ENCODE results near the gene L3MBTL4. TPM values are rescaled to one million over a fixed set of nuclear protein-coding genes. Genes with fewer than 3 reads are reported as not detected.

Gene L3MBTL4
- polyA plus RNA-seq, 4 donors = 2.6 to 6.5 (median 3.6) TPM

DNA sequence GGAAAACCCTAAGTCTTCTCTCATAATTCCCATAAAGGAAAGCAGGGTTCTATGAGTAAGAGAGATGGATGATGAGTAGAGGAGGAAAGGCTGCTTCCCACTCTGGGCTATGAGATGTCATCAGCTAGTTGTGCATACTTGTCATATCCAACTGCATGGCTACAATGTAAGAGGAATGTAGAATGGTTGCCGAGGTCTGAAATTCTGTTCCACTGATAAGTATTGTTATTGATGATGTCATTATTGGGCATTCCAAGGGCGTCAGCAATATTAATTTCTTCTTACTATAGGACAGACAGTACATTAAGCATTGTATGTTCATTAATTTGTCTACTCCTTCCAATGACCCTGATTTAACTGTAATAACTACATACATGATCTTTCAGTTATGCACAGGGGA, 88.1 kb downstream of the L3MBTL4 start:
- H3K27me3 ChIP-seq (ENCODE audit: control insufficient read depth in 3 of 3, insufficient read depth in 3 of 3, low read length in 3 of 3) = no peaks in the 10 kb centered on the region
- H3K27ac ChIP-seq (ENCODE audit: low read depth in 1 of 3, low read length in 2 of 3) = no peak overlapping the region
- WGBS, 3 donors = 81 to 88% (median 86%) methylated on average over 2 of the region's 2 CpGs
- DNase-seq (no peak), FAIRE-seq (no peak)
- peaks cover 2 to 22% of the 10 kb centered on the region in 2 donors for H3K9me3 ChIP-seq (ENCODE audit: control insufficient read depth in 2 of 2, insufficient read depth in 1 of 2, low read depth in 1 of 2, low read length in 1 of 2)
- H3K4me1 ChIP-seq (ENCODE audit: control insufficient read depth in 3 of 3, insufficient read depth in 2 of 3, low read depth in 1 of 3, low read length in 2 of 3) = no peaks in the 10 kb centered on the region
- no peak overlapping the region for H3K4me3 ChIP-seq (ENCODE audit: low read depth in 1 of 3, low read length in 3 of 3)
- peaks cover 0 to 2% (median 0%) of the 10 kb centered on the region in 3 donors for H3K36me3 ChIP-seq (ENCODE audit: control insufficient read depth in 3 of 3, insufficient read depth in 2 of 3, low read depth in 1 of 3, low read length in 3 of 3)

DNA sequence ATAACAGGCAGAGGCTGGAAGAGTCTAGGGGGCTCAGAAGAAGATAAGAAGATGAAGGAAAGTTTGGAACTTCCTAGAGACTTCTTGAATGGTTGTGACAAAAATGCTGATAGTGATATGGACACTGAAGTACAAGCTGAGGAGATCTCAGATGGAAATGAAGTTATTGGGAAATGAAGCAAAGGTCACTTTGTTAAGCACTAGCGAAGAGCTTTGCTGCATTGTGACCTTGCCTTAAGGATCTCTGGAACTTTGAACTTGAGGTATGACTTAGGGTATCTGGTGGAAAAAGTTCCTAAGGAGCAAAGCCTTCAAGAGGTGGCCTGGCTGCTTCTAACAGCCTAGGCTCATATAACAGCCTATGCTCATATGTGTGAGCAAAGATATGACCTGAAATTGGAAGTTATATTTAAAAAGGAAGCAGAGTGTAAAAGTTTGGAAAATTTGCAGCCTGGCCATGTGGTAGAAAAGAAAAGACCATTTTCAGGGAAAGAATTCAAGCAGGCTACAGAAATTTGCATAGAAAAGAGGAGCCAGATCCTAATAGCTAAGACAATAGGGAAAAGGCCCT, 91.3 kb downstream of the L3MBTL4 start:
- Histone ChIP-seq H3K27ac (ENCODE audit: low read depth in 1 of 3, low read length in 2 of 3) (no peak overlapping the region), H3K4me3 (ENCODE audit: low read depth in 1 of 3, low read length in 3 of 3) (no peak overlapping the region), H3K9me3 (ENCODE audit: control insufficient read depth in 2 of 2, insufficient read depth in 1 of 2, low read depth in 1 of 2, low read length in 1 of 2) (peaks cover 2 to 18% of the 10 kb centered on the region in 2 donors), H3K27me3 (ENCODE audit: control insufficient read depth in 3 of 3, insufficient read depth in 3 of 3, low read length in 3 of 3) (no peaks in the 10 kb centered on the region), H3K4me1 (ENCODE audit: control insufficient read depth in 3 of 3, insufficient read depth in 2 of 3, low read depth in 1 of 3, low read length in 2 of 3) (no peaks in the 10 kb centered on the region), H3K36me3 (ENCODE audit: control insufficient read depth in 3 of 3, insufficient read depth in 2 of 3, low read depth in 1 of 3, low read length in 3 of 3) (peaks cover 0 to 2% (median 0%) of the 10 kb centered on the region in 3 donors)
- FAIRE-seq = no peak
- DNase-seq = peak in 1 of 2 donors; percentile 63
- 55 to 79% (median 63%) methylated on average over 1 of the region's 1 CpG for WGBS, 3 donors

DNA sequence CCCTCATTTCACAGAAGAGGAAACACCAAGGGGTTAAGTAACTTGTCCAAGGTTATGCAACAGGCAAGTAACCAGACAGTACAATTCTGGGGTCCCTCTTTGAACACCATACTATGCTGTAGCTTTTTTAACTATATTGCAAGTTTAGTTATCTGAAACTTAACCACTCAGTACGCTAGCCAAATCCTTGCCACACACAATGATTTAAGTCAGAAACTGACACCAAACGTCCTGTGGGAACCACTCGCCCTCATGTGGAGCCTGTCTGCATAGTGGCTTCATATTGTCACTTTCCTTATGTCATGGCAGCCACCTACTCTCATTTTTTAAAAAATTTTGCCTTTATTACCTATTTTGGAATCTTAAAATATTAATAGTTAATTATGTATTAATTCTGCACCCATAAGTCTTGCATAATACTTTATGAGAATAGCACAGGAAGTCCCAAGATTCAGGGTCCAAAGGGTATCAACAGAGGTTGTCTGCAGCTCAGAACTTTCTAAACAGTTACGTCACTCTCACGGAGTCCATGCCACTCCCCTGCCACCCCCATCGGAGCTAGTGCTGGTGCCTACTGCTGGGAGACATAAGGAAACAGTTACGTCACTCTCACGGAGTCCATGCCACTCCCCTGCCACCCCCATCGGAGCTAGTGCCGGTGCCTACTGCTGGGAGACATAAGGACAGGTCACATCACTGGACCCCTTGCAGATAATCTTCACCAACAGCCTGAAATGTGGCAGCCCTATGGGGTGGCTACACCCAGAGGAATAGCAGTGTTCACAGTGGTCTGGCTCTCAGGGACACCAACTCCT, 99.0 kb downstream of the L3MBTL4 start:
- Histone ChIP-seq H3K27ac (ENCODE audit: low read depth in 1 of 3, low read length in 2 of 3) (peak overlapping the region; percentile 42 to 68 (median 51)), H3K27me3 (ENCODE audit: control insufficient read depth in 3 of 3, insufficient read depth in 3 of 3, low read length in 3 of 3) (no peaks in the 10 kb centered on the region), H3K9me3 (ENCODE audit: control insufficient read depth in 2 of 2, insufficient read depth in 1 of 2, low read depth in 1 of 2, low read length in 1 of 2) (no peaks in the 10 kb centered on the region), H3K4me1 (ENCODE audit: control insufficient read depth in 3 of 3, insufficient read depth in 2 of 3, low read depth in 1 of 3, low read length in 2 of 3) (peaks cover 0 to 3% (median 2%) of the 10 kb centered on the region in 3 donors), H3K36me3 (ENCODE audit: control insufficient read depth in 3 of 3, insufficient read depth in 2 of 3, low read depth in 1 of 3, low read length in 3 of 3) (no peaks in the 10 kb centered on the region), H3K4me3 (ENCODE audit: low read depth in 1 of 3, low read length in 3 of 3) (peak overlapping the region in 1 of 3 donors; percentile 4)
- FAIRE-seq = no peak
- DNase-seq = peak; percentile 77 to 97
- WGBS, 3 donors = 13 to 36% (median 23%) methylated on average over 10 of the region's 10 CpGs

DNA sequence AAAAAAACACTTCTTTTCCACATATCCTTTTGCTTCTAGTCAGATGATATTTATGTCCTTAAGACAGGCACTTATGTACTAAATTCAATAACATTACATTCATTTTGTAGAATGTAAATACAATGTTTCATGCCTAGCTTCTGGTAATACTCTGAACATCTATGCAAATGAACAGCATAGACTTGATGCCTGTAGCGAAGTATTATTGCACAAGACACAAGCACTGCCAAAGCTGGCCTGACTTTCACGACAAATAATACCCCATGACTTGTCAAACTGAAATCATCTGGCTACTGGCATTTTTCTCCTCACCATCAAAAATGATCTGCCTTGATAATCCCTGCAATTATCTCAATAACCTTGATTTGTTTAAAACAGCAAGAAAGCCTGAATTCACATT, 101.3 kb downstream of the L3MBTL4 start:
- 69 to 83% (median 76%) methylated on average over 2 of the region's 2 CpGs for WGBS, 3 donors

DNA sequence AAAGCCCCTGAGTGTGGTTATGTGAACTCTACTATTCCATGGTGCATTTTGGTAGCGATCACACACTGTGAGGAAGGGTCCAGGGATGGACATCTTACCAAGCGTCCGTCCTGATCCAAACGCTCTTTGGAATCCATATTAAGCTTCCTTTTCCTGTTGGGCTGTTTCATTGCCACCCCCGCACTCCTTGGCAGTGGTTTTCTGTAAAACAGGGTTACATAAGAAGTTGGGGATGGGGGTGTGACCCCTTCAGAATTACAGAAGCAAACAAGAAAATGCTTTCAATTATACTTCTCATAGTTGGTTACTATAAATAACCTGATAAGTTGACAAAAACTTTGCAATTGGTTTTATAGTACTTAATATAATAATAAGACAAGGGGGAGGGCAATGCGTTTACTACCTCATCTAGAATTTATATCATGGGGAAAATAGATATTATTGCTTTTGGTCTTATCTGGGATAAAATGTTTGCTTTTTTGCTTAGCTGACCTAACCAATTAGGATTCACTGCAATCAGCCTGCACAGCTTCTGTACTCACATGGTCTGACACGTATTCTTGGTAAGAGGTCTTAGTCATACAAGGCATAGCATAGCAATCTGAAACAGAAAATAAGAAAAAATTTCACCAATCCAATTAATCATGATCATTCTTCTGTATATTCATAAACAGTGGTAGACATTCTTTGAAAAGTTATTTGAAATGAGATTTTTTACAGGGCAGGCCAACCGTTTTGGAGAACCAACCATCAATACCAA, 103.1 kb downstream of the L3MBTL4 start:
- FAIRE-seq (no peak), DNase-seq (no peak)
- no peaks in the 10 kb centered on the region for H3K9me3 ChIP-seq (ENCODE audit: control insufficient read depth in 2 of 2, insufficient read depth in 1 of 2, low read depth in 1 of 2, low read length in 1 of 2)
- H3K27ac ChIP-seq (ENCODE audit: low read depth in 1 of 3, low read length in 2 of 3) = no peak overlapping the region
- H3K4me1 ChIP-seq (ENCODE audit: control insufficient read depth in 3 of 3, insufficient read depth in 2 of 3, low read depth in 1 of 3, low read length in 2 of 3) = peaks cover 0 to 3% (median 1%) of the 10 kb centered on the region in 3 donors
- no peaks in the 10 kb centered on the region for H3K27me3 ChIP-seq (ENCODE audit: control insufficient read depth in 3 of 3, insufficient read depth in 3 of 3, low read length in 3 of 3)
- no peak overlapping the region for H3K4me3 ChIP-seq (ENCODE audit: low read depth in 1 of 3, low read length in 3 of 3)
- 86 to 92% (median 88%) methylated on average over 8 of the region's 8 CpGs for WGBS, 3 donors
- no peaks in the 10 kb centered on the region for H3K36me3 ChIP-seq (ENCODE audit: control insufficient read depth in 3 of 3, insufficient read depth in 2 of 3, low read depth in 1 of 3, low read length in 3 of 3)

More for the DNA sequence above, 101.3 kb downstream of the L3MBTL4 start:
- H3K4me1 ChIP-seq (ENCODE audit: control insufficient read depth in 3 of 3, insufficient read depth in 2 of 3, low read depth in 1 of 3, low read length in 2 of 3) = peaks cover 0 to 3% (median 2%) of the 10 kb centered on the region in 3 donors
- no peak overlapping the region for H3K4me3 ChIP-seq (ENCODE audit: low read depth in 1 of 3, low read length in 3 of 3)
- H3K36me3 ChIP-seq (ENCODE audit: control insufficient read depth in 3 of 3, insufficient read depth in 2 of 3, low read depth in 1 of 3, low read length in 3 of 3) = no peaks in the 10 kb centered on the region
- no peak for DNase-seq
- no peak overlapping the region for H3K27ac ChIP-seq (ENCODE audit: low read depth in 1 of 3, low read length in 2 of 3)
- no peaks in the 10 kb centered on the region for H3K9me3 ChIP-seq (ENCODE audit: control insufficient read depth in 2 of 2, insufficient read depth in 1 of 2, low read depth in 1 of 2, low read length in 1 of 2)
- FAIRE-seq = no peak
- H3K27me3 ChIP-seq (ENCODE audit: control insufficient read depth in 3 of 3, insufficient read depth in 3 of 3, low read length in 3 of 3) = no peaks in the 10 kb centered on the region

DNA sequence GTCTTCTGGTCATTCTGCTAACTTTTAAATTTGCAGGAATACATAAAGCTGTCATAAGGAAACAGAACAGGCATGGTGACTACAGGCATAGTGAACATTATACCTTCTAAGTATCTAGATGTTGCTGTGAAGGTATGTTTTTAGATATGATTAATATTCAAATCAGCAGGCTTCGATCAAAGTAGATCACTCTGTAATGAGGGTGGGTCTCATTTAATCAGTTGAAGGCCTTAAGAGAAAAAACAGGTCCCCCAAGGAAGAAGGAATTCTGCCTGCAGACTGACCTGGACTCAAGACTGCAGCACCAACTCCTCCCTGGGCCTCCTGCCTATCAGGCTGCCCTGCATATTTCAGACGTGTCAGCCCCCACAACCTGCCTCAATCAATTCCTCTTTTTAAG, 104.0 kb downstream of the L3MBTL4 start:
- H3K36me3 ChIP-seq (ENCODE audit: control insufficient read depth in 3 of 3, insufficient read depth in 2 of 3, low read depth in 1 of 3, low read length in 3 of 3) = no peaks in the 10 kb centered on the region
- no peaks in the 10 kb centered on the region for H3K4me1 ChIP-seq (ENCODE audit: control insufficient read depth in 3 of 3, insufficient read depth in 2 of 3, low read depth in 1 of 3, low read length in 2 of 3)
- no peak overlapping the region for H3K27ac ChIP-seq (ENCODE audit: low read depth in 1 of 3, low read length in 2 of 3)
- FAIRE-seq (no peak), DNase-seq (no peak)
- H3K27me3 ChIP-seq (ENCODE audit: control insufficient read depth in 3 of 3, insufficient read depth in 3 of 3, low read length in 3 of 3) = no peaks in the 10 kb centered on the region
- no peak overlapping the region for H3K4me3 ChIP-seq (ENCODE audit: low read depth in 1 of 3, low read length in 3 of 3)
- no peaks in the 10 kb centered on the region for H3K9me3 ChIP-seq (ENCODE audit: control insufficient read depth in 2 of 2, insufficient read depth in 1 of 2, low read depth in 1 of 2, low read length in 1 of 2)
- WGBS, 3 donors = 86 to 96% (median 92%) methylated on average over 2 of the region's 2 CpGs

DNA sequence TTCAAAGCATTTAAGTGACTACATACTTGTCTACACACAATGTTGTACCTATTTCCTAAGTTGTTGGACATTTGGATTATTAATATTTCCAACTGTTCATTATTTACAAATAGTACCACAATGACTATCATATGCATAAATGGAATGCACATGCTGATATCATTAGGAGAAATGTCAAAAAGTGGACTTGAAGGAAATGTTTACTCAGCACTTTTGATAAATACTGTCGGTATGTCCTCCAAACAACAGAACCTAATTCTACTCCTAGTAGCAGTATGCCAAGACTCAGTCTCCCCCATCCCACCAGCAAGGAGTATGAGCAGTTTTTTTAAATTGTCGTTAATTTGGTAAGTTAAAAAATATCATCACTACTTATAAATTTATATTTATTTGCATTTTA, 116.8 kb downstream of the L3MBTL4 start:
- 85 to 91% (median 88%) methylated on average over 2 of the region's 2 CpGs for WGBS, 3 donors
- FAIRE-seq (no peak), DNase-seq (no peak)
- Histone ChIP-seq H3K36me3 (ENCODE audit: control insufficient read depth in 3 of 3, insufficient read depth in 2 of 3, low read depth in 1 of 3, low read length in 3 of 3) (no peaks in the 10 kb centered on the region), H3K27me3 (ENCODE audit: control insufficient read depth in 3 of 3, insufficient read depth in 3 of 3, low read length in 3 of 3) (no peaks in the 10 kb centered on the region), H3K27ac (ENCODE audit: low read depth in 1 of 3, low read length in 2 of 3) (no peak overlapping the region), H3K4me1 (ENCODE audit: control insufficient read depth in 3 of 3, insufficient read depth in 2 of 3, low read depth in 1 of 3, low read length in 2 of 3) (no peaks in the 10 kb centered on the region), H3K4me3 (ENCODE audit: low read depth in 1 of 3, low read length in 3 of 3) (no peak overlapping the region), H3K9me3 (ENCODE audit: control insufficient read depth in 2 of 2, insufficient read depth in 1 of 2, low read depth in 1 of 2, low read length in 1 of 2) (no peaks in the 10 kb centered on the region)

DNA sequence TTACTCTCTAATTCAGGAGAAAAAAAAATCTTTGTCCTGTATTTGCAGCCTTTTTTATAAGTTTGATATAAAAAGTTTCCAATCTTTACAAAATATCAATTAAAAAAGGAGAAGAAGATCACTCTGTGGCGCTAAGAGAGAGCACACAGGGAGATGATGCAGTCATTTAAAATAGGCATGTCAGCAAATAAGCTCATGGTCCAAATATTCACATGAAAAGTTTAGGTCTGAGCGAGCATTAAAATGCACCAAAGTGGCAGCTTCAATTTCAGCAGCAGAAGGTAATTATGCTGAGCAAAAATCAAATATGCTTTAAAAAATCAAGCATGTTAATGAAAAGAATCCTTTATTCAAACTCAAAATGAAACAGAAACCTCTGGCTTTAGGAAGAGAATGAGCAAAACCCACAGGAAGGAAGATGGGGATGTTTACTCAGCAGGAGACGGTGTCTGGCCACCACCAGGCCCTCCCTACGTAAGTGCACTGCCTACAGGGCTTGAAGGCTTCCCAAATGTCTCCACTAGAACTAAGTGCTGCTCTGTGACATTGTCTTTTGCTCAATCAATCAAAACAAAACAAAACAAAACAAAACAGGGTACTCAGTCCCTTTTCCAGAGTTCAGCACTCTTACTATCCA, 120.4 kb downstream of the L3MBTL4 start:
- H3K9me3 ChIP-seq (ENCODE audit: control insufficient read depth in 2 of 2, insufficient read depth in 1 of 2, low read depth in 1 of 2, low read length in 1 of 2) = no peaks in the 10 kb centered on the region
- H3K4me1 ChIP-seq (ENCODE audit: control insufficient read depth in 3 of 3, insufficient read depth in 2 of 3, low read depth in 1 of 3, low read length in 2 of 3) = no peaks in the 10 kb centered on the region
- H3K27me3 ChIP-seq (ENCODE audit: control insufficient read depth in 3 of 3, insufficient read depth in 3 of 3, low read length in 3 of 3) = no peaks in the 10 kb centered on the region
- H3K4me3 ChIP-seq (ENCODE audit: low read depth in 1 of 3, low read length in 3 of 3) = no peak overlapping the region
- H3K27ac ChIP-seq (ENCODE audit: low read depth in 1 of 3, low read length in 2 of 3) = no peak overlapping the region
- H3K36me3 ChIP-seq (ENCODE audit: control insufficient read depth in 3 of 3, insufficient read depth in 2 of 3, low read depth in 1 of 3, low read length in 3 of 3) = no peaks in the 10 kb centered on the region
- 39 to 74% (median 57%) methylated on average over 4 of the region's 4 CpGs for WGBS, 3 donors
- FAIRE-seq (no peak), DNase-seq (peak in 1 of 2 donors; percentile 7)

Data from small intestine (tissue), 7 donors.